Measurements from ENCODE around the gene ALKBH8. TPM values are rescaled to one million over a fixed set of nuclear protein-coding genes. Genes with fewer than 3 reads are reported as not detected.

The ALKBH8 gene
- total RNA-seq, 1 donor from 2014 or later, result 13.0 TPM

DNA sequence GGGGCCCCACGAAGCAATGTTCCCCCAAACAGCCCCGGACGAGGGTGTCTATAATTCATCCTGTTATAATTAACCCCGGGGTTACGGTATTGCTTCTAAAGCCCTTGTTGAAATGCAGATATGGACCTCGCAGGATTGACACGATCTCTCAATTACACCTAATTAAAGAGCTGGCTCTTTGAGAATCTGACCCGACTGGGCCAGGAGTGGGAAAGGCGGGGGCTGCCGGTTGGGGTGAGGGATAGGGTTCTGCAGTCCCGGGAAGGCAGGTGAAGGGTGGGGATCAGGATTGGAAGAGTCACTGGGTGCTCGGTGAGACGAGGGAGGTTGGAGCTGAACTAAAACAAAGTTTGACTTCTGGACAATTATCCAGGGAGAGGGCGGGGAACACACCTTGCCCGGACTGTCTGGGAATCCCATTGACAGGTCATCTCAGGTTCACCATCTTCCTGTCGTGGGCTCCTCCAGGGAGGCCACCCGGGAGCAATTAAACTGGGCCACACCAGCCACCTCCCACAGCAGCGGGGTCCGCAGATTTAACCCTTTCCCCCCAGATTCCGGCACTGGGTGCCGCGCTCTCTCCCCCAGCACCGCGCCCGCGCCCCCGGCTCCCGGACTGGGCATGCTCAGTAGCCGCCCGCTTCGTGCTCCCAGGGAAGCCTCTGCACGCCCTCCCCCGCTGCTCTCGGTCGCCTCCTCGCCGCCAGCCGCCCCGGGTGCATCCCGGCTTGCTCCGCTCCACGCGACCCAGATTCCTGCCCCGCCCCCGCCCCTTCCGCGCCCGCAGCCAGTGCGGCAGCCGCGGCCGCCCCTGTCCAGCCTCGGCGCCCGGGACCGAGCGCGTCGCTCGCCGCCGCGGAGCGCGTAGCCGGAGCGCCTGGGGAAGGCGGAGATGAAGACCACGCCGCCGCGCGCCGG lies 25.2 kb upstream of the ALKBH8 start, which contains the start of gene ELMOD1:
TSS of gene ELMOD1 (plus strand) at position 688 of the 918 bp plus-strand sequence. CDS start 27,043 bp downstream, outside the sequence.
- Mint-ChIP-seq H3K36me3 (ENCODE audit: low read depth, unreplicated experiment) (peaks cover 2% of the 10 kb centered on the region), H3K4me3 (ENCODE audit: unreplicated experiment) (peak within 1 kb of the TSS; percentile 85), H3K27ac (ENCODE audit: unreplicated experiment) (peak within 1 kb of the TSS; percentile 31), H3K4me1 (ENCODE audit: low read depth, unreplicated experiment) (no peaks in the 10 kb centered on the region), H3K27me3 (ENCODE audit: low read depth, unreplicated experiment) (peaks cover 76% of the 10 kb centered on the region), H3K9me3 (ENCODE audit: unreplicated experiment) (no peaks in the 10 kb centered on the region)
- Histone ChIP-seq H3K4me1 (ENCODE audit: insufficient read depth, low read length) (peaks cover 13% of the 10 kb centered on the region), H2AFZ (ENCODE audit: low read depth, low read length) (peak within 1 kb of the TSS; percentile 99), H3K27me3 (ENCODE audit: insufficient read depth, low read length) (peaks cover 53% of the 10 kb centered on the region), H3K36me3 (ENCODE audit: insufficient read depth, low read length) (no peaks in the 10 kb centered on the region), H3K9ac (ENCODE audit: low read length) (peak within 1 kb of the TSS; percentile 72), H3K4me3 (ENCODE audit: insufficient read depth, low read depth, low read length) (peak within 1 kb of the TSS; percentile 78), H3K79me2 (ENCODE audit: insufficient read depth, low read length) (no peaks in the 10 kb centered on the region), H3K9me3 (ENCODE audit: insufficient read depth, low read depth, low read length) (no peaks in the 10 kb centered on the region), H3K27ac (ENCODE audit: low read depth, low read length) (no peak within 1 kb of the TSS), H4K20me1 (ENCODE audit: insufficient read depth, low read length) (no peaks in the 10 kb centered on the region), H3K4me2 (ENCODE audit: low read length) (peak within 1 kb of the TSS; percentile 100)
- DNase-seq (ENCODE audit: low read depth) (peak; percentile 10), FAIRE-seq (no peak)
- TF ChIP-seq, protein P1, sequence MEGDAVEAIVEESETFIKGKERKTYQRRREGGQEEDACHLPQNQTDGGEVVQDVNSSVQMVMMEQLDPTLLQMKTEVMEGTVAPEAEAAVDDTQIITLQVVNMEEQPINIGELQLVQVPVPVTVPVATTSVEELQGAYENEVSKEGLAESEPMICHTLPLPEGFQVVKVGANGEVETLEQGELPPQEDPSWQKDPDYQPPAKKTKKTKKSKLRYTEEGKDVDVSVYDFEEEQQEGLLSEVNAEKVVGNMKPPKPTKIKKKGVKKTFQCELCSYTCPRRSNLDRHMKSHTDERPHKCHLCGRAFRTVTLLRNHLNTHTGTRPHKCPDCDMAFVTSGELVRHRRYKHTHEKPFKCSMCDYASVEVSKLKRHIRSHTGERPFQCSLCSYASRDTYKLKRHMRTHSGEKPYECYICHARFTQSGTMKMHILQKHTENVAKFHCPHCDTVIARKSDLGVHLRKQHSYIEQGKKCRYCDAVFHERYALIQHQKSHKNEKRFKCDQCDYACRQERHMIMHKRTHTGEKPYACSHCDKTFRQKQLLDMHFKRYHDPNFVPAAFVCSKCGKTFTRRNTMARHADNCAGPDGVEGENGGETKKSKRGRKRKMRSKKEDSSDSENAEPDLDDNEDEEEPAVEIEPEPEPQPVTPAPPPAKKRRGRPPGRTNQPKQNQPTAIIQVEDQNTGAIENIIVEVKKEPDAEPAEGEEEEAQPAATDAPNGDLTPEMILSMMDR (IDR thresholded peaks at IDR 0.05; ENCODE audit: insufficient read depth, low read depth, low read length), result no peak
- TF ChIP-seq EZH2 (IDR thresholded peaks at IDR 0.05; ENCODE audit: insufficient read depth, low read length), result peak; percentile 57

DNA sequence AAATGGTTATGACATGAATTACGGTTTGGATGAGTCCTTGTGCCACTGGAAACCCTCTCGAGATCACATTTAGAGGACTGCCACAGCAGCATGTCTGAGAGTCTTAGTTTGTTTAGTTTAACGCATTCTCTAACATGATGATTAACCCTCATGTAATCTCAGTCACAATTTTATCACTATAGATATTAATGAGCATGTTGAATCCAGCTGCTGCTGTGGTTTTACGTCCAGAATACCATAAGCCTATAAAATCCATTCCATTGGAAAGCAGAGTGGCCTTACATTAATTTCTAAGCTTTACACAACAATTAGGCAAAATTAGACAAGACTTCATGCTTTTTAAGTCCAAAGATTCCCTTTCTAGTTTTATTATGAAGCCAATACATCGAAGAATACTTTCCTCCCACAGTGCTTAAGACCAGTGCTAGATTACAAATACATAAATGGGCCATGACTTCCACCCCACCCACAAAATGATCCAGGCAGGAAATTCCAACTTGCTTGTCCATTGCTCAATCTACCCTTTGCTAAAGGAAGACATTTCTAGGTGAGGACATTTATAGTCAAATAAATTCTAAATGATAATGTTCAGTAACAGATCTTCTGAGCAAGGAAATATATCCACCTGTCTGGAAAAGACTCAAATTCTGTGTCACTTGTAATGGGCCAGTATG lies 21.9 kb upstream of the ALKBH8 start:
- H3K4me3 ChIP-seq (ENCODE audit: insufficient read depth, low read depth, low read length), result no peak overlapping the region
- Mint-ChIP-seq H3K36me3 (ENCODE audit: low read depth, unreplicated experiment) (peaks cover 2% of the 10 kb centered on the region), H3K4me3 (ENCODE audit: unreplicated experiment) (no peak overlapping the region), H3K27ac (ENCODE audit: unreplicated experiment) (no peak overlapping the region), H3K9me3 (ENCODE audit: unreplicated experiment) (no peaks in the 10 kb centered on the region), H3K4me1 (ENCODE audit: low read depth, unreplicated experiment) (no peaks in the 10 kb centered on the region), H3K27me3 (ENCODE audit: low read depth, unreplicated experiment) (peaks cover 56% of the 10 kb centered on the region)
- H3K4me2 ChIP-seq (ENCODE audit: low read length), result no peak overlapping the region
- H3K9ac ChIP-seq (ENCODE audit: low read length), result no peak overlapping the region
- TF ChIP-seq, protein P1 (IDR thresholded peaks at IDR 0.05; ENCODE audit: insufficient read depth, low read depth, low read length), result no peak
- no peak for TF ChIP-seq EZH2 (IDR thresholded peaks at IDR 0.05; ENCODE audit: insufficient read depth, low read length)
- H3K4me1 ChIP-seq (ENCODE audit: insufficient read depth, low read length), result peaks cover 13% of the 10 kb centered on the region
- peaks cover 27% of the 10 kb centered on the region for H3K27me3 ChIP-seq (ENCODE audit: insufficient read depth, low read length)
- H3K79me2 ChIP-seq (ENCODE audit: insufficient read depth, low read length), result no peaks in the 10 kb centered on the region
- no peak overlapping the region for H2AFZ ChIP-seq (ENCODE audit: low read depth, low read length)
- H3K36me3 ChIP-seq (ENCODE audit: insufficient read depth, low read length), result no peaks in the 10 kb centered on the region
- DNase-seq (ENCODE audit: low read depth), result peak; percentile 64
- FAIRE-seq, result peak; percentile 76
- H4K20me1 ChIP-seq (ENCODE audit: insufficient read depth, low read length), result no peaks in the 10 kb centered on the region
- H3K9me3 ChIP-seq (ENCODE audit: insufficient read depth, low read depth, low read length), result no peaks in the 10 kb centered on the region
- H3K27ac ChIP-seq (ENCODE audit: low read depth, low read length), result no peak overlapping the region
